Tibial nerve (tissue), 3 donors: ENCODE measurements around the gene CACNA2D2.

Experiments used
- POLR2A ChIP-seq, 2 donors: fragments of 450-650 bp; IDR thresholded peaks; one replicate each; pipeline ENCODE4 v1.6.1; 2017; ENCODE audit warnings: antibody characterized with exemption in 2 of 2, mild to moderate bottlenecking in 2 of 2, moderate library complexity in 2 of 2
- TF ChIP-seq, protein P1 (sequence below), 5 experiments: fragments of 200-600 bp in 3 of 5; fragments of 450-650 bp in 2 of 5; sonication (generic) in 3 of 5; IDR thresholded peaks; one replicate each; pipeline ENCODE4 v1.5.1; 2016 to 2019; ENCODE audit warnings: antibody characterized with exemption in 5 of 5, mild to moderate bottlenecking in 3 of 5, moderate library complexity in 2 of 5

DNA sequence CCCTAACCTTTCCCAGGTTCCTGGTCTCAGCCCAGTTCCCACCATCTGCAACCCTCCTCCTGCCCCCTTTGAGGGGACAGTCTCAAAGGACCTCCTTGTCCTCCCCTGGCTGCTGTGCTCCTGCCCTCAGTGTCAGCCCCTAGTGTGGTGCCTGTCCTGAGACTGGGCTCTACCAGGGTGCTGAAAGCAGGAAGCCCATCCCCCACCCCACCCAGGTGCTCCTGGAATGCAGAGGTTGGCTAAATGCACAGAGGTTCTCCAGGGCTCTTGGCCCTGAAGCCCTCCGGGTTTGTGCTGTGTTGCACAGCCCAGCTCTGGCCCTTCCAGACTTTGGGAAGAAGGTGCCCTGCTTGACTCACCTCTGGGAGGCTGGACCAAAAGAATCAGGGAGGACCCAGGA lies 42.3 kb upstream of the CACNA2D2 start:
- no peak for TF ChIP-seq POLR2A (IDR thresholded peaks at IDR 0.05)
- TF ChIP-seq, protein P1, sequence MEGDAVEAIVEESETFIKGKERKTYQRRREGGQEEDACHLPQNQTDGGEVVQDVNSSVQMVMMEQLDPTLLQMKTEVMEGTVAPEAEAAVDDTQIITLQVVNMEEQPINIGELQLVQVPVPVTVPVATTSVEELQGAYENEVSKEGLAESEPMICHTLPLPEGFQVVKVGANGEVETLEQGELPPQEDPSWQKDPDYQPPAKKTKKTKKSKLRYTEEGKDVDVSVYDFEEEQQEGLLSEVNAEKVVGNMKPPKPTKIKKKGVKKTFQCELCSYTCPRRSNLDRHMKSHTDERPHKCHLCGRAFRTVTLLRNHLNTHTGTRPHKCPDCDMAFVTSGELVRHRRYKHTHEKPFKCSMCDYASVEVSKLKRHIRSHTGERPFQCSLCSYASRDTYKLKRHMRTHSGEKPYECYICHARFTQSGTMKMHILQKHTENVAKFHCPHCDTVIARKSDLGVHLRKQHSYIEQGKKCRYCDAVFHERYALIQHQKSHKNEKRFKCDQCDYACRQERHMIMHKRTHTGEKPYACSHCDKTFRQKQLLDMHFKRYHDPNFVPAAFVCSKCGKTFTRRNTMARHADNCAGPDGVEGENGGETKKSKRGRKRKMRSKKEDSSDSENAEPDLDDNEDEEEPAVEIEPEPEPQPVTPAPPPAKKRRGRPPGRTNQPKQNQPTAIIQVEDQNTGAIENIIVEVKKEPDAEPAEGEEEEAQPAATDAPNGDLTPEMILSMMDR (IDR thresholded peaks at IDR 0.05) = no peak
